Liver (tissue), 9 donors: ENCODE data around the gene PM20D2. TPM values are rescaled to one million over a fixed set of nuclear protein-coding genes. Genes with fewer than 3 reads are reported as not detected.
A peak's percentile ranks its signal among the peaks of the same experiment; 100 is the strongest.

Experiments used
- DNase-seq: peaks from one replicate; pipeline ENCODE4 v3.0.0-alpha.2; 2017; ENCODE audit warnings: low spot score
- H3K27ac ChIP-seq, 2 donors: one replicate each; pipeline ENCODE4 v1.7.0; 2013; ENCODE audit warnings: inconsistent platforms in 2 of 2, low read length in 2 of 2, control low read depth in 1 of 2, low read depth in 1 of 2, mild to moderate bottlenecking in 1 of 2
- H3K27me3 ChIP-seq, 4 donors: one replicate each; pipeline versions ENCODE4 v1.6.1 to v1.7.0; 2013; ENCODE audit warnings: low read length in 3 of 4, inconsistent platforms in 1 of 4, mild to moderate bottlenecking in 1 of 4, moderate library complexity in 1 of 4; ENCODE audit not compliant: control insufficient read depth in 4 of 4, insufficient read depth in 4 of 4
- H3K36me3 ChIP-seq, 4 donors: one replicate each; pipeline versions ENCODE4 v1.6.1 to v1.7.0; 2013; ENCODE audit warnings: low read length in 3 of 4, mild to moderate bottlenecking in 3 of 4, low read depth in 1 of 4, moderate library complexity in 1 of 4; ENCODE audit not compliant: control insufficient read depth in 4 of 4, insufficient read depth in 3 of 4
- H3K4me1 ChIP-seq, 4 donors: one replicate each; pipeline versions ENCODE4 v1.6.1 to v1.7.0; 2013; ENCODE audit warnings: low read length in 3 of 4, mild to moderate bottlenecking in 3 of 4, moderate library complexity in 1 of 4; ENCODE audit not compliant: control insufficient read depth in 4 of 4, insufficient read depth in 4 of 4
- H3K4me3 ChIP-seq, 3 donors: one replicate each; pipeline versions ENCODE4 v1.6.1 to v1.7.0; 2013; ENCODE audit warnings: low read length in 3 of 3, control low read depth in 1 of 3, low read depth in 1 of 3, mild to moderate bottlenecking in 1 of 3
- H3K9ac ChIP-seq, 2 donors: one replicate each; pipeline ENCODE4 v1.7.0; 2013; ENCODE audit warnings: low read length in 2 of 2, mild to moderate bottlenecking in 2 of 2, moderate library complexity in 2 of 2, control low read depth in 1 of 2, low read depth in 1 of 2
- H3K9me3 ChIP-seq, 4 donors: one replicate each; pipeline versions ENCODE4 v1.6.1 to v1.7.0; 2013; ENCODE audit warnings: low read length in 3 of 4; ENCODE audit not compliant: control insufficient read depth in 4 of 4
- EGR1 ChIP-seq, 2 donors: IDR thresholded peaks; 2 replicates each; pipeline ENCODE4 v1.6.1; 2016 to 2018; ENCODE audit warnings: antibody characterized with exemption in 2 of 2, low read depth in 2 of 2
- FOXA1 ChIP-seq: IDR thresholded peaks from 2 replicates; pipeline ENCODE4 v1.6.1; 2016; ENCODE audit warnings: antibody characterized with exemption
- FOXA2 ChIP-seq: IDR thresholded peaks from 2 replicates; pipeline ENCODE4 v1.6.1; 2016; ENCODE audit warnings: antibody characterized with exemption
- GABPA ChIP-seq, 2 donors: IDR thresholded peaks in 1 of 2; conservative IDR thresholded peaks in 1 of 2; 2 replicates each; pipeline ENCODE4 v1.6.1; 2016; ENCODE audit warnings: antibody characterized with exemption in 2 of 2, mild to moderate bottlenecking in 1 of 2, moderate library complexity in 1 of 2
- HNF4A ChIP-seq, 2 donors: conservative IDR thresholded peaks; 2 replicates each; pipeline ENCODE4 v1.6.1; 2016; ENCODE audit warnings: antibody characterized with exemption in 2 of 2, mild to moderate bottlenecking in 2 of 2
- HNF4G ChIP-seq: IDR thresholded peaks from 2 replicates; pipeline ENCODE4 v1.6.1; 2016; ENCODE audit warnings: antibody characterized with exemption
- JUND ChIP-seq, 2 donors: IDR thresholded peaks; 2 replicates each; pipeline ENCODE4 v1.6.1; 2016; ENCODE audit warnings: antibody characterized with exemption in 2 of 2
- NR2F2 ChIP-seq: IDR thresholded peaks from 2 replicates; pipeline ENCODE4 v1.6.1; 2016; ENCODE audit warnings: antibody characterized with exemption
- RAD21 ChIP-seq, 2 donors: IDR thresholded peaks; 2 replicates each; pipeline ENCODE4 v1.6.1; 2016; ENCODE audit warnings: antibody characterized with exemption in 2 of 2, mild to moderate bottlenecking in 2 of 2
- RXRA ChIP-seq, 2 donors: IDR thresholded peaks; 2 replicates each; pipeline ENCODE4 v1.6.1; 2017 to 2018; ENCODE audit warnings: antibody characterized with exemption in 2 of 2, mild to moderate bottlenecking in 1 of 2
- SP1 ChIP-seq: IDR thresholded peaks from 2 replicates; pipeline ENCODE4 v1.6.1; 2018; ENCODE audit warnings: antibody characterized with exemption, mild to moderate bottlenecking
- TAF1 ChIP-seq: conservative IDR thresholded peaks from 2 replicates; pipeline ENCODE4 v1.6.1; 2016; ENCODE audit warnings: antibody characterized with exemption, mild to moderate bottlenecking
- YY1 ChIP-seq: IDR thresholded peaks from 2 replicates; pipeline ENCODE4 v1.6.1; 2016; ENCODE audit warnings: antibody characterized with exemption, mild to moderate bottlenecking
- WGBS: extraction: QIAGEN DNeasy Blood & Tissue Kit; methylation state at CpG from one replicate; pipeline ENCODE4 v1.1.7; 2013; 5-methylcytosine and 5-hydroxymethylcytosine counted together
- polyA plus RNA-seq, 2 donors: library from polyadenylated mRNA; stranded (reverse) in 1 of 2; unstranded in 1 of 2; fragments of 200-250 nt in 1 of 2; fragments of >200 nt in 1 of 2; fragmentation: Nextera tagmentation in 1 of 2; extraction: Ambion mirVana in 1 of 2; gene quantifications; one replicate each; pipeline versions ENCODE4 v1.2.1 to v1.2.3, GENCODE V29; 2013 to 2015
- total RNA-seq, 2 donors: library from RNA; depleted of rRNA; stranded (reverse); fragments of >200 nt; gene quantifications; one replicate each; pipeline ENCODE4 v1.2.3, GENCODE V29; 2014
- TF ChIP-seq, protein P1 (sequence below): IDR thresholded peaks from 2 replicates; pipeline ENCODE4 v1.6.1; 2016; ENCODE audit warnings: antibody characterized with exemption
- TF ChIP-seq, protein P2 (sequence below): IDR thresholded peaks from 2 replicates; pipeline ENCODE4 v1.6.1; 2016; ENCODE audit warnings: antibody characterized with exemption
- TF ChIP-seq, protein P3 (sequence below): IDR thresholded peaks from 2 replicates; pipeline ENCODE4 v1.6.1; 2016; ENCODE audit warnings: antibody characterized with exemption, mild to moderate bottlenecking
- TF ChIP-seq, protein P4 (sequence below): fragments of 150-350 bp; IDR thresholded peaks from 2 replicates; pipeline ENCODE4 v1.5.1; 2017; ENCODE audit warnings: improper control_type of control experiment, low read depth, low read length; ENCODE audit not compliant: missing input control
- TF ChIP-seq, protein P5 (sequence below): IDR thresholded peaks from 2 replicates; pipeline ENCODE4 v1.6.1; 2016; ENCODE audit warnings: antibody characterized with exemption
- donor health status: healthy.
- donor health status: healthy.
- donor health status: healthy.
- donor health status: healthy.
- donor health status: healthy.

Gene PM20D2
- total and polyA plus RNA-seq, 4 donors = 1.7 to 12.4 (median 4.5) TPM

DNA sequence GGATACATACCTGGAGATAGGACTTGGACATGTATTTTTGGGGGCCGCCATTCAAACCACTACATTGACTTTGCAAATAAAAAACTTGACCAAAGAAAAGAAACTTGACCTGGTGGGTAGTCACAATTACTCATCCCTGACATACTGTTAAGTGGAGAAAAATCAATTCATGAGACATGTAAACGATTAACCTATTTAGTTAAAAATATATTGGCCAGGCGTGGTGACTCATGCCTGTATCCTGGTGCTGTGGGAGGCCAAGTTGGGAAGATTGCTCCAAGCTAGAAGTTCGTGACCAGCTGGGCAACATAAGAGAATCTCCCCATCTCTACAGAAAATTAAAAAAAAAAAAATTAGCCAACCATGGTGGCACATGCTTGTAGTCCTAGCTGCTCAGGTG, 25.5 kb upstream of the PM20D2 start:
- TF ChIP-seq JUND (IDR thresholded peaks at IDR 0.05) = peak; percentile 48 to 62
- TF ChIP-seq, protein P1, sequence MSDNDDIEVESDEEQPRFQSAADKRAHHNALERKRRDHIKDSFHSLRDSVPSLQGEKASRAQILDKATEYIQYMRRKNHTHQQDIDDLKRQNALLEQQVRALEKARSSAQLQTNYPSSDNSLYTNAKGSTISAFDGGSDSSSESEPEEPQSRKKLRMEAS = no peak
- H3K9me3 ChIP-seq = no peaks in the 10 kb centered on the region
- no peak for DNase-seq
- no peak overlapping the region for H3K4me3 ChIP-seq
- H3K36me3 ChIP-seq = no peaks in the 10 kb centered on the region
- no peaks in the 10 kb centered on the region for H3K27me3 ChIP-seq
- no peak overlapping the region for H3K9ac ChIP-seq
- H3K4me1 ChIP-seq = peaks cover 3 to 7% (median 5%) of the 10 kb centered on the region in 4 donors
- WGBS = 80% methylated on average over 4 of the region's 4 CpGs
- no peak overlapping the region for H3K27ac ChIP-seq

DNA sequence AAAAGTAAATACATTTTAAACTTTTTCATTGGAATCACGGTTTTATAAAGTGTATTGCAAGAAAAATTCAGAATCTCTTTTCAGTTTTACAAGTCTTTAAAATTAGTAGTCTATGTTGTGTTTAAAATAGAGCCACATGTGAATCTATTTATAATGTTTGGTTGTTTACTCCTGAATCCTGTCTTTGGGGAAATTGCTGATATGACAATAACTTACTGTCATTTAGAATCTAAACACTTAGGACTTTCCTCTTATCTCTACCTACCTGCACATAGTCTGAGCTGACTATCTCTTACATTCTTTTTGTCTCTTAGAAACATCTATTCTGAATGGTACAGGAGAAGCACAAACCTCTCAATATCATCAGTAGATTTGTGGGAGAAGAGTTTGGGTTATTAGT, 23.9 kb upstream of the PM20D2 start:
- H3K27ac ChIP-seq = no peak overlapping the region
- no peak overlapping the region for H3K4me3 ChIP-seq
- DNase-seq = no peak
- H3K9me3 ChIP-seq = no peaks in the 10 kb centered on the region
- TF ChIP-seq, protein P2, sequence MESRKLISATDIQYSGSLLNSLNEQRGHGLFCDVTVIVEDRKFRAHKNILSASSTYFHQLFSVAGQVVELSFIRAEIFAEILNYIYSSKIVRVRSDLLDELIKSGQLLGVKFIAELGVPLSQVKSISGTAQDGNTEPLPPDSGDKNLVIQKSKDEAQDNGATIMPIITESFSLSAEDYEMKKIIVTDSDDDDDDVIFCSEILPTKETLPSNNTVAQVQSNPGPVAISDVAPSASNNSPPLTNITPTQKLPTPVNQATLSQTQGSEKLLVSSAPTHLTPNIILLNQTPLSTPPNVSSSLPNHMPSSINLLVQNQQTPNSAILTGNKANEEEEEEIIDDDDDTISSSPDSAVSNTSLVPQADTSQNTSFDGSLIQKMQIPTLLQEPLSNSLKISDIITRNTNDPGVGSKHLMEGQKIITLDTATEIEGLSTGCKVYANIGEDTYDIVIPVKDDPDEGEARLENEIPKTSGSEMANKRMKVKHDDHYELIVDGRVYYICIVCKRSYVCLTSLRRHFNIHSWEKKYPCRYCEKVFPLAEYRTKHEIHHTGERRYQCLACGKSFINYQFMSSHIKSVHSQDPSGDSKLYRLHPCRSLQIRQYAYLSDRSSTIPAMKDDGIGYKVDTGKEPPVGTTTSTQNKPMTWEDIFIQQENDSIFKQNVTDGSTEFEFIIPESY = no peak
- no peak for TF ChIP-seq RAD21 (IDR thresholded peaks at IDR 0.05)
- no peak for TF ChIP-seq TAF1
- TF ChIP-seq SP1 = no peak
- TF ChIP-seq HNF4A (conservative IDR thresholded peaks at IDR 0.05) = no peak
- TF ChIP-seq, protein P1 = no peak
- TF ChIP-seq FOXA1 = no peak
- no peak for TF ChIP-seq YY1
- no peak for TF ChIP-seq NR2F2
- TF ChIP-seq HNF4G = no peak
- no peak for TF ChIP-seq FOXA2
- TF ChIP-seq, protein P3, sequence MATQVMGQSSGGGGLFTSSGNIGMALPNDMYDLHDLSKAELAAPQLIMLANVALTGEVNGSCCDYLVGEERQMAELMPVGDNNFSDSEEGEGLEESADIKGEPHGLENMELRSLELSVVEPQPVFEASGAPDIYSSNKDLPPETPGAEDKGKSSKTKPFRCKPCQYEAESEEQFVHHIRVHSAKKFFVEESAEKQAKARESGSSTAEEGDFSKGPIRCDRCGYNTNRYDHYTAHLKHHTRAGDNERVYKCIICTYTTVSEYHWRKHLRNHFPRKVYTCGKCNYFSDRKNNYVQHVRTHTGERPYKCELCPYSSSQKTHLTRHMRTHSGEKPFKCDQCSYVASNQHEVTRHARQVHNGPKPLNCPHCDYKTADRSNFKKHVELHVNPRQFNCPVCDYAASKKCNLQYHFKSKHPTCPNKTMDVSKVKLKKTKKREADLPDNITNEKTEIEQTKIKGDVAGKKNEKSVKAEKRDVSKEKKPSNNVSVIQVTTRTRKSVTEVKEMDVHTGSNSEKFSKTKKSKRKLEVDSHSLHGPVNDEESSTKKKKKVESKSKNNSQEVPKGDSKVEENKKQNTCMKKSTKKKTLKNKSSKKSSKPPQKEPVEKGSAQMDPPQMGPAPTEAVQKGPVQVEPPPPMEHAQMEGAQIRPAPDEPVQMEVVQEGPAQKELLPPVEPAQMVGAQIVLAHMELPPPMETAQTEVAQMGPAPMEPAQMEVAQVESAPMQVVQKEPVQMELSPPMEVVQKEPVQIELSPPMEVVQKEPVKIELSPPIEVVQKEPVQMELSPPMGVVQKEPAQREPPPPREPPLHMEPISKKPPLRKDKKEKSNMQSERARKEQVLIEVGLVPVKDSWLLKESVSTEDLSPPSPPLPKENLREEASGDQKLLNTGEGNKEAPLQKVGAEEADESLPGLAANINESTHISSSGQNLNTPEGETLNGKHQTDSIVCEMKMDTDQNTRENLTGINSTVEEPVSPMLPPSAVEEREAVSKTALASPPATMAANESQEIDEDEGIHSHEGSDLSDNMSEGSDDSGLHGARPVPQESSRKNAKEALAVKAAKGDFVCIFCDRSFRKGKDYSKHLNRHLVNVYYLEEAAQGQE = no peak
- TF ChIP-seq, protein P4, sequence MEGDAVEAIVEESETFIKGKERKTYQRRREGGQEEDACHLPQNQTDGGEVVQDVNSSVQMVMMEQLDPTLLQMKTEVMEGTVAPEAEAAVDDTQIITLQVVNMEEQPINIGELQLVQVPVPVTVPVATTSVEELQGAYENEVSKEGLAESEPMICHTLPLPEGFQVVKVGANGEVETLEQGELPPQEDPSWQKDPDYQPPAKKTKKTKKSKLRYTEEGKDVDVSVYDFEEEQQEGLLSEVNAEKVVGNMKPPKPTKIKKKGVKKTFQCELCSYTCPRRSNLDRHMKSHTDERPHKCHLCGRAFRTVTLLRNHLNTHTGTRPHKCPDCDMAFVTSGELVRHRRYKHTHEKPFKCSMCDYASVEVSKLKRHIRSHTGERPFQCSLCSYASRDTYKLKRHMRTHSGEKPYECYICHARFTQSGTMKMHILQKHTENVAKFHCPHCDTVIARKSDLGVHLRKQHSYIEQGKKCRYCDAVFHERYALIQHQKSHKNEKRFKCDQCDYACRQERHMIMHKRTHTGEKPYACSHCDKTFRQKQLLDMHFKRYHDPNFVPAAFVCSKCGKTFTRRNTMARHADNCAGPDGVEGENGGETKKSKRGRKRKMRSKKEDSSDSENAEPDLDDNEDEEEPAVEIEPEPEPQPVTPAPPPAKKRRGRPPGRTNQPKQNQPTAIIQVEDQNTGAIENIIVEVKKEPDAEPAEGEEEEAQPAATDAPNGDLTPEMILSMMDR = no peak
- TF ChIP-seq GABPA (IDR thresholded peaks at IDR 0.05 in 1 of 2, conservative IDR thresholded peaks at IDR 0.05 in 1 of 2) = no peak
- no peak for TF ChIP-seq EGR1 (IDR thresholded peaks at IDR 0.05; ENCODE audit: low read depth in 2 of 2)
- no peak for TF ChIP-seq RXRA (IDR thresholded peaks at IDR 0.05)
- TF ChIP-seq JUND (IDR thresholded peaks at IDR 0.05) = no peak
- TF ChIP-seq, protein P5, sequence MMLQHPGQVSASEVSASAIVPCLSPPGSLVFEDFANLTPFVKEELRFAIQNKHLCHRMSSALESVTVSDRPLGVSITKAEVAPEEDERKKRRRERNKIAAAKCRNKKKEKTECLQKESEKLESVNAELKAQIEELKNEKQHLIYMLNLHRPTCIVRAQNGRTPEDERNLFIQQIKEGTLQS = no peak
- WGBS = 88% methylated on average over 1 of the region's 1 CpG
- H3K27me3 ChIP-seq = no peaks in the 10 kb centered on the region
- no peak overlapping the region for H3K9ac ChIP-seq
- no peaks in the 10 kb centered on the region for H3K36me3 ChIP-seq
- peaks cover 3 to 6% (median 4%) of the 10 kb centered on the region in 4 donors for H3K4me1 ChIP-seq
